GM23338 (cell line): ENCODE measurements around the gene ANXA6. TPM values are rescaled to one million over a fixed set of nuclear protein-coding genes. Genes with fewer than 3 reads are reported as not detected.

Experiments
- ATAC-seq: fragments of 200-7000 bp; cut with Tn5 transposase; 3 replicates; pipeline ENCODE4 v1.9.1; 2020
- DNase-seq: peaks from one replicate; pipeline ENCODE4 v3.0.0-alpha.2; 2015; ENCODE audit warnings: low spot score
- H2AFZ ChIP-seq: fragments of 200-600 bp; sonication (generic); 2 replicates; pipeline ENCODE4 v1.8.0; 2016; ENCODE audit warnings: antibody characterized with exemption, mild to moderate bottlenecking, moderate library complexity
- H3F3A ChIP-seq: fragments of 200-600 bp; sonication (generic); replicated peaks from 2 replicates; pipeline ENCODE4 v1.8.0; 2017; ENCODE audit warnings: antibody characterized with exemption, mixed run types, low read depth
- H3K27ac ChIP-seq: fragments of 200-600 bp; sonication (generic); 2 replicates; pipeline ENCODE4 v1.6.1; 2016; ENCODE audit warnings: low read depth
- H3K27me3 ChIP-seq: fragments of 200-600 bp; sonication (generic); 2 replicates; pipeline ENCODE4 v1.8.0; 2016; ENCODE audit warnings: mild to moderate bottlenecking, mixed run types, moderate library complexity; ENCODE audit not compliant: insufficient read depth
- H3K36me3 ChIP-seq: fragments of 200-600 bp; sonication (generic); 2 replicates; pipeline ENCODE4 v1.8.0; 2016; ENCODE audit warnings: mild to moderate bottlenecking; ENCODE audit not compliant: insufficient read depth
- H3K4me1 ChIP-seq: fragments of 200-600 bp; sonication (generic); 2 replicates; pipeline ENCODE4 v1.8.0; 2016; ENCODE audit warnings: mild to moderate bottlenecking, moderate library complexity; ENCODE audit not compliant: insufficient read depth
- H3K4me2 ChIP-seq: fragments of 200-600 bp; sonication (generic); 2 replicates; pipeline ENCODE4 v1.7.1; 2017; ENCODE audit warnings: mixed run types
- H3K4me3 ChIP-seq: fragments of 200-600 bp; sonication (generic); 2 replicates; pipeline ENCODE4 v1.6.1; 2016; ENCODE audit warnings: mixed run types
- H3K79me2 ChIP-seq: fragments of 200-600 bp; sonication (generic); replicated peaks from 2 replicates; pipeline ENCODE4 v1.8.0; 2017; ENCODE audit warnings: mild to moderate bottlenecking; ENCODE audit not compliant: insufficient read depth
- H3K9me2 ChIP-seq: fragments of 200-600 bp; sonication (generic); 2 replicates; pipeline ENCODE4 v1.8.0; 2017; ENCODE audit not compliant: insufficient read depth
- H4K20me1 ChIP-seq: fragments of 200-600 bp; sonication (generic); replicated peaks from 2 replicates; pipeline ENCODE4 v1.8.0; 2017; ENCODE audit warnings: mild to moderate bottlenecking; ENCODE audit not compliant: insufficient read depth
- H3K27ac Mint-ChIP-seq: 2 replicates; pipeline ENCODE4 v1.8.0; 2020; ENCODE audit warnings: inconsistent platforms, mild to moderate bottlenecking, moderate library complexity, mixed read lengths
- H3K27me3 Mint-ChIP-seq: 3 replicates; pipeline ENCODE4 v1.8.0; 2022; ENCODE audit warnings: low read depth, mild to moderate bottlenecking, moderate library complexity, mixed read lengths, inconsistent platforms; ENCODE audit not compliant: insufficient read depth, poor library complexity
- H3K36me3 Mint-ChIP-seq: 3 replicates; pipeline ENCODE4 v1.8.0; 2021; ENCODE audit warnings: low read depth, mild to moderate bottlenecking, inconsistent platforms, moderate library complexity, mixed read lengths
- H3K4me1 Mint-ChIP-seq: 3 replicates; pipeline ENCODE4 v1.8.0; 2020; ENCODE audit warnings: mild to moderate bottlenecking, inconsistent platforms, mixed read lengths
- H3K4me3 Mint-ChIP-seq: 3 replicates; pipeline ENCODE4 v1.8.0; 2021; ENCODE audit warnings: moderate library complexity, mild to moderate bottlenecking, inconsistent platforms, mixed read lengths
- H3K9me3 Mint-ChIP-seq: 3 replicates; pipeline ENCODE4 v1.8.0; 2020; ENCODE audit warnings: moderate library complexity, mild to moderate bottlenecking, inconsistent platforms, mixed read lengths
- CTCF ChIP-seq, 2 experiments: fragments of 200-600 bp in 1 of 2; sonication (generic) in 1 of 2; conservative IDR thresholded peaks; 2 replicates each; pipeline versions ENCODE4 v1.5.1 to v1.6.1; 2016 to 2017; ENCODE audit warnings: antibody characterized with exemption in 2 of 2, low read depth in 2 of 2, mild to moderate bottlenecking in 2 of 2, moderate library complexity in 1 of 2
- ETS1 ChIP-seq: IDR thresholded peaks from 2 replicates; pipeline ENCODE4 v1.6.1; 2016; ENCODE audit warnings: antibody characterized with exemption
- EZH2 ChIP-seq: fragments of 200-600 bp; sonication (generic); IDR thresholded peaks from one replicate; pipeline ENCODE4 v1.8.0; 2017; ENCODE audit warnings: antibody characterized with exemption, mild to moderate bottlenecking, low read depth; ENCODE audit not compliant: unreplicated experiment
- EZH2phosphoT487 ChIP-seq: fragments of 200-600 bp; sonication (generic); IDR thresholded peaks from one replicate; pipeline ENCODE4 v1.8.1; 2018; ENCODE audit warnings: antibody characterized with exemption; ENCODE audit not compliant: unreplicated experiment
- JUNB ChIP-seq: IDR thresholded peaks from one replicate; pipeline ENCODE4 v1.6.1; 2016; ENCODE audit warnings: antibody characterized with exemption; ENCODE audit not compliant: unreplicated experiment
- NANOG ChIP-seq: IDR thresholded peaks from 2 replicates; pipeline ENCODE4 v1.6.1; 2016; ENCODE audit warnings: antibody characterized with exemption, borderline replicate concordance
- POLR2AphosphoS5 ChIP-seq: IDR thresholded peaks from 2 replicates; pipeline ENCODE4 v1.6.1; 2016; ENCODE audit warnings: antibody characterized with exemption, low read depth
- STAT1 ChIP-seq: IDR thresholded peaks from one replicate; pipeline ENCODE4 v1.6.1; 2016; ENCODE audit warnings: antibody characterized with exemption; ENCODE audit not compliant: unreplicated experiment
- ZNF114 ChIP-seq: fragments of 250-450 bp; sonication (Bioruptor Pico); IDR thresholded peaks from 2 replicates; pipeline ENCODE4 v1.5.0; 2020; ENCODE audit warnings: mild to moderate bottlenecking, moderate library complexity
- ZNF331 ChIP-seq: fragments of 250-450 bp; sonication (Bioruptor Pico); IDR thresholded peaks from 2 replicates; pipeline ENCODE4 v1.5.0; 2020; ENCODE audit warnings: low read depth, mild to moderate bottlenecking, moderate library complexity
- ZNF462 ChIP-seq: fragments of 250-450 bp; sonication (Bioruptor Pico); IDR thresholded peaks from 2 replicates; pipeline ENCODE4 v1.5.0; 2020; ENCODE audit warnings: mild to moderate bottlenecking, moderate library complexity
- polyA plus RNA-seq: library from polyadenylated mRNA; unstranded; fragments of >200 nt; fragmentation: Nextera tagmentation; extraction: Ambion mirVana; gene quantifications from 2 replicates; pipeline ENCODE4 v1.2.1, GENCODE V29; 2016
- total RNA-seq: library from RNA; depleted of rRNA; stranded (reverse); fragments of >200 nt; shearing (Covaris generic); gene quantifications from 2 replicates; pipeline ENCODE4 v1.2.3, GENCODE V29; 2014

Gene ANXA6
- total and polyA plus RNA-seq, 2 experiments from 2014 or later: 26.5 to 110 TPM

- TF ChIP-seq STAT1 (no peak), ZNF331 (no peak), ETS1 (no peak), JUNB (no peak), CTCF (conservative IDR thresholded peaks at IDR 0.05; ENCODE audit: low read depth in 2 of 2) (no peak), ZNF114 (CRISPR knock-in tag) (no peak), EZH2 (no peak), EZH2phosphoT487 (no peak)
Observed at GRCh38 chr5:151151263-151151660, 6.3 kb downstream of the ANXA6 start (continued).

GRCh38 chr5:151150471-151151262, 6.9 kb downstream of the ANXA6 start:
- H3K9me2 ChIP-seq: no peaks in the 10 kb centered on the region
- peaks cover 19% of the 10 kb centered on the region for H4K20me1 ChIP-seq
- H3K36me3 Mint-ChIP-seq: no peaks in the 10 kb centered on the region; the same call in 2 of the 3 replicates
- peaks cover 14% of the 10 kb centered on the region for H3K79me2 ChIP-seq
- peaks cover 20% of the 10 kb centered on the region; the same call in 2 of the 3 replicates for H3K4me1 Mint-ChIP-seq
- H3F3A ChIP-seq: no peaks in the 10 kb centered on the region
- no peaks in the 10 kb centered on the region for H3K27me3 ChIP-seq
- no peak overlapping the region for H3K4me3 ChIP-seq
- peak; percentile 34 for ATAC-seq
- H3K4me1 ChIP-seq: peaks cover 2% of the 10 kb centered on the region; the same call in 1 of the 2 replicates
- H3K27ac Mint-ChIP-seq: no peak overlapping the region; the same call in 1 of the 2 replicates
- H3K27ac ChIP-seq: no peak overlapping the region; the same call in 1 of the 2 replicates
- H3K27me3 Mint-ChIP-seq: peaks cover 2% of the 10 kb centered on the region
- H3K9me3 Mint-ChIP-seq: no peaks in the 10 kb centered on the region
- no peak overlapping the region for H3K4me2 ChIP-seq
- H3K36me3 ChIP-seq: no peaks in the 10 kb centered on the region; the same call in 1 of the 2 replicates
- no peak overlapping the region for H2AFZ ChIP-seq
- H3K4me3 Mint-ChIP-seq: no peak overlapping the region
- no peak for DNase-seq
- TF ChIP-seq ZNF462 (no peak), JUNB (no peak), EZH2phosphoT487 (no peak), ZNF331 (no peak), STAT1 (no peak), POLR2AphosphoS5 (no peak), NANOG (no peak), CTCF (conservative IDR thresholded peaks at IDR 0.05; ENCODE audit: low read depth in 2 of 2) (no peak)
